Activated naive CD8-positive, alpha-beta T cell treated with anti-CD3 and anti-CD28 coated beads, Interleukin-2, amount 50 U/mL, for 24 hours (primary cell): ENCODE results near the gene GLI3.

Experiments used
- ATAC-seq: fragments of 150-1000 bp; cut with Tn5 transposase; one replicate; pipeline ENCODE4 v1.10.0; 2021
- DNase-seq: peaks from one replicate; pipeline ENCODE4 v3.0.0; 2021
- H3K27ac Mint-ChIP-seq: one replicate; pipeline ENCODE4 v1.8.0; 2021; ENCODE audit warnings: mild to moderate bottlenecking, mixed read lengths
- H3K27me3 Mint-ChIP-seq: one replicate; pipeline ENCODE4 v1.8.0; 2021; ENCODE audit warnings: mixed read lengths
- H3K36me3 Mint-ChIP-seq: one replicate; pipeline ENCODE4 v1.8.0; 2021; ENCODE audit warnings: low read depth, mixed read lengths
- H3K4me1 Mint-ChIP-seq: one replicate; pipeline ENCODE4 v1.8.0; 2021; ENCODE audit warnings: mixed read lengths
- H3K4me3 Mint-ChIP-seq: one replicate; pipeline ENCODE4 v1.8.0; 2021; ENCODE audit warnings: mild to moderate bottlenecking, moderate library complexity, mixed read lengths
- H3K9me3 Mint-ChIP-seq: one replicate; pipeline ENCODE4 v1.8.0; 2021; ENCODE audit warnings: mixed read lengths

GLI3 gene

DNA sequence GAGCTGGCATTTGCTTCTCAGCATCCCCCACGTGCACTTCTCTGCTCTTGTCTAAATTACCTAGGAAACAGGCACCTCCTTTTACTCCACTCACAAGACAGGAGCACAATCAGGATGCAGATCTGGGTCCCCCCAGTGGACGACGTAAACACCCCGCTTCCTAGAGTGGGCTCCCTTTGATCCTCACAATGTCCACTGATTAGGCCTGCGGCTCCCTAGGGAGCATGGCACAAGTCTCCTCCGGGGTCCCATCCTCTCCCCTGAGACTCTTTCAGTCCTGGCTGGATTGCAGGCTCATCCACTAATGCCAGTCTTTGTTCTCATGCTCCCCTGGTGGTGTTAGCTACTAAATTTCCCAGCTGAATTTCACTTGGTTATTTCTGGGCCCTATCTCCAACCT, 98.3 kb downstream of the GLI3 start:
- Mint-ChIP-seq H3K36me3 (no peaks in the 10 kb centered on the region), H3K27me3 (peaks cover 4% of the 10 kb centered on the region), H3K4me3 (no peak overlapping the region), H3K27ac (no peak overlapping the region), H3K4me1 (no peaks in the 10 kb centered on the region), H3K9me3 (no peaks in the 10 kb centered on the region)
- DNase-seq (no peak), ATAC-seq (no peak)

DNA sequence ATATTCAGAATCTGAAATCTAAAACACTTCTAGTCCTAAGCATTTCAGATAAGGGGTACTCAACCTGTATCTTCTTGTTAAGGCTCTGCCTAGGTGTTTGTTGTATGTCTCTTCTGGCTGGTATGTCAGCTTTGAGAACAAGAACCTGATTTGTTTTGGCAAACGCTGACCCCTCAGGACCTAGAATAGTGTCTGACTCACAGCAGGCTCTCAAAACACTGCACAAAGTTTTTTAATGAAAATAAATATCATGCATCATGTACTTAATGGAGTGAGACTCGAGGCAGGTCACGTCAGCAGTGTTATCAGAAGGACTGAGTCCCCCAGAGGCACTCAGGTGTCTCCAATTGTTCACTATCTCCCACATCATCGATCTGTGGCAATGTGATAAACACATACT, 99.1 kb downstream of the GLI3 start:
- Mint-ChIP-seq H3K9me3 (no peaks in the 10 kb centered on the region), H3K27me3 (peaks cover 4% of the 10 kb centered on the region), H3K4me1 (no peaks in the 10 kb centered on the region), H3K4me3 (no peak overlapping the region), H3K27ac (no peak overlapping the region), H3K36me3 (no peaks in the 10 kb centered on the region)
- no peak for DNase-seq
- no peak for ATAC-seq

DNA sequence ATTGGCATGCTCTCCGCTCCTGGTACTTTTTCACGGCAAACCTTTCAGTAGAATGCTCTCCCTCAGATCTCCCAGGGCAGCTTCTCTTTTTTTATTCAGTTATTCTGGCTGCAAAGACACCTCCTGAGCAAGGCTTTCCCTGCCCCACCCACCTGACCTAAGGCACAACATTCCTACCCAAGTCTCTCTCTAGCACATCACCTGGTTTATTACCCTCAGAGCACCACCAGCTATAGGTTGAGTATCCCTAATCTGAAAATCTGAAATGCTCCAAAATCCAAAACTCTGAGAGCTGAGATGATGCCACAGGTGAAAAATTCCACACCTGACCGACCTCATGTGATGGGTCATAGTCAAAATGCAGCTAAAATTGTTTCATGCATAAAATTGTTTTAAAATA, 99.6 kb downstream of the GLI3 start:
- H3K9me3 Mint-ChIP-seq = no peaks in the 10 kb centered on the region
- DNase-seq (no peak), ATAC-seq (no peak)
- H3K36me3 Mint-ChIP-seq = no peaks in the 10 kb centered on the region
- peaks cover 4% of the 10 kb centered on the region for H3K27me3 Mint-ChIP-seq
- no peak overlapping the region for H3K27ac Mint-ChIP-seq
- H3K4me3 Mint-ChIP-seq = no peak overlapping the region
- H3K4me1 Mint-ChIP-seq = no peaks in the 10 kb centered on the region

DNA sequence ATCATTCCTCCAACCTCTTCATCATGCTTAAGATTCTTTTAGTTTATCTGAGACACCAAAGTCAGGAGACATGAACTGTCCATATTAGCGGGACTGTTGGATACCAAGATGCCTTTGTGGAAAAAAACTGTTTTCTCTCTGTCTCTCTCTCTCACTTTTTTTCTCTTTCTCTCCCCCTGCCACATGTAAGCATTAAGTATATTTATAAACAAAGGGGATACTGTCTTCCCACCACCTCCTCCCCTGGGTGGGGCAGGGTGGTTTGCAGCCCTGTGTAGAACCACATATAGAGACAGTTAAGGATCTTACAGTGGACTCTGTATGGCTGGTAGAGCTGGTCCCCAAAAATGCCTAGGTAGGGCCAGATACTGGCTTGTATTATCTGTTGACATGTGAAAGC, 101.3 kb downstream of the GLI3 start:
- ATAC-seq = no peak
- Mint-ChIP-seq H3K4me1 (no peaks in the 10 kb centered on the region), H3K36me3 (no peaks in the 10 kb centered on the region), H3K9me3 (no peaks in the 10 kb centered on the region), H3K27ac (no peak overlapping the region), H3K27me3 (peaks cover 4% of the 10 kb centered on the region), H3K4me3 (no peak overlapping the region)
- no peak for DNase-seq

DNA sequence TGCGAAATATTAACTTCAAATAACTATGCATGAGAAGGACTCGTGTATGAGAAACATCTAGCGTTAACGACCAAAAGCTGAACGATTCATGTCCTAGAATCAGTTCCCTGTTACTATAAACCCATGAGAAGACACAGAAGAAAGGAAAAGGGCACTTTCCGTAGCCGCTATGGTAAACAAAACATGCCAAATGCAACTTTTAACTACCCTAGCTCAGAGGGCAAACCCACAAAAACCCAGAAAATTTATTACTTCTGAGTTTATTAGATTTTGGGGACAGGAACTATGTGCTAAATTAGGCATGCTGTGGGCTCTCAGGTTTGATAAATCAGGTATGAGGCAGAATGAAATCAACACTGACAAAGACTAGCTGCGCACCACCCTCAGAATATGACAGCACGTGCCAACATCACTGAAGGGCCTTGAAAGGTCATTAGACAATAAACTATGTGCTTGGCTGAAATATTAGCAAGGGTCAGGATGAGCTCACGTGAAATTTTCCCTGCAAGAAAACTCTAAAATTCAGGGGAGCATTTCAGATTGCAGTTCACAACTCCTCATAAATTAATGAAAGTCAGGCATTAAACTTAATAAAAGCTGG, 102.6 kb downstream of the GLI3 start:
- H3K27ac Mint-ChIP-seq = no peak overlapping the region
- H3K36me3 Mint-ChIP-seq = no peaks in the 10 kb centered on the region
- no peak overlapping the region for H3K4me3 Mint-ChIP-seq
- ATAC-seq = no peak
- no peak for DNase-seq
- H3K27me3 Mint-ChIP-seq = peaks cover 4% of the 10 kb centered on the region
- no peaks in the 10 kb centered on the region for H3K9me3 Mint-ChIP-seq
- H3K4me1 Mint-ChIP-seq = no peaks in the 10 kb centered on the region

DNA sequence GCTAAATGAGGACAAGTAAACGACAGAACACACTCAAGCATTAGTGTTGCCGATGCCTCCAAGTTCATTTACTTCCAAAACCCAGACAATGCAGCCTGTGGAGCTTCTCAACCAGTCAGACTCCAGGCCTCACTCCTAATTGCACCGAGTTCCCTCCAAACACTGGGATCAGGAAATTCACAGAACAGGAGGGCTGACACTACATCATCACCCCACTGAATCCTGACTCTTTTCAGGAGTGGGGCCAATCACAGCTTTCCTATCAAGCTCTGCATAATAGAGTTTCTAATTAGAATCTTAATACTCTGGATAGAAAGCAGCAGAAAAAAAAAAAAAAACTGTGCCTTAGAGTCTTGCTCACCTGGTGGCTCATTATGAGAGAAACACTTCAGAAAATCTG, 103.7 kb downstream of the GLI3 start:
- ATAC-seq (no peak), DNase-seq (no peak)
- Mint-ChIP-seq H3K36me3 (no peaks in the 10 kb centered on the region), H3K4me3 (no peak overlapping the region), H3K27ac (no peak overlapping the region), H3K4me1 (no peaks in the 10 kb centered on the region), H3K27me3 (peaks cover 2% of the 10 kb centered on the region), H3K9me3 (no peaks in the 10 kb centered on the region)

DNA sequence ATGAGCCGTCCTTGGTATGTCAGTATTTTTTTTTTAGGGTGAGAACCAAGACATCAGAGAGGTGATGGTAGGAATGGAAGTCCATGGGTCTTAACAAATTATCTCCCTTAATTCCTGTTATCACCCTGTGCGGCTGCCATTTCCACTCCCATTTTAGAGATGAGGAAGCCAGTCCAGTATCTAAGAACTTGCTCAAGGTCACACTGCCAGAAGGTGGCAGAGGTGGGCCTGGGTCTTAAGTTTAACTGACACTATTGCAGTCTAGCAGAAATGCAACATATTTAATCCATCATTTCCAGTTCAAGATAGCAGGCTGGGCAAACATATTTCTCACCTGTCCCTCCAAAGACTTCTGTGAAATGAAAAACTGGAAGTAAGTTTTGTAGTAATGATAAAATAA, 108.3 kb downstream of the GLI3 start:
- H3K4me3 Mint-ChIP-seq = no peak overlapping the region
- no peaks in the 10 kb centered on the region for H3K4me1 Mint-ChIP-seq
- DNase-seq (no peak), ATAC-seq (no peak)
- no peak overlapping the region for H3K27ac Mint-ChIP-seq
- H3K9me3 Mint-ChIP-seq = no peaks in the 10 kb centered on the region
- peaks cover 4% of the 10 kb centered on the region for H3K27me3 Mint-ChIP-seq
- H3K36me3 Mint-ChIP-seq = no peaks in the 10 kb centered on the region

DNA sequence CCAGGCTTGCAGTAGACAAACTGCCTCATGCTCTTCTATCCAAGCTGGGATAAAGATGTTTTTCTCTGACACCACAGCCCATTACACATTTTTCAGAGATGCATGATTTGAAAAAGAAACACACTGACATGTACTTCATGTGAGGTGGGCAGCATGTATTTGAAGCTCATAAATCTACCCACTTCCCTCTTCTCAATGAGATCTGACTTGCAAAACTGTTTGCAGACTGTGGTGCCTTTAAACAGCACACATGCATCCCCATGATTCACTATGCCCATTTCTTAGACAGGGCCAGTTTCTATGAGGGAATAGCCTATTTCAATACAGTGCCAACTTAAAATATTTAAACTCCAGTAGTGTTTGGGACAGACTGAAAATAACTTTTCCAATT, 109.8 kb downstream of the GLI3 start:
- Mint-ChIP-seq H3K9me3 (no peaks in the 10 kb centered on the region), H3K36me3 (no peaks in the 10 kb centered on the region), H3K4me1 (no peaks in the 10 kb centered on the region), H3K27me3 (peaks cover 4% of the 10 kb centered on the region), H3K4me3 (no peak overlapping the region), H3K27ac (no peak overlapping the region)
- ATAC-seq = no peak
- no peak for DNase-seq

DNA sequence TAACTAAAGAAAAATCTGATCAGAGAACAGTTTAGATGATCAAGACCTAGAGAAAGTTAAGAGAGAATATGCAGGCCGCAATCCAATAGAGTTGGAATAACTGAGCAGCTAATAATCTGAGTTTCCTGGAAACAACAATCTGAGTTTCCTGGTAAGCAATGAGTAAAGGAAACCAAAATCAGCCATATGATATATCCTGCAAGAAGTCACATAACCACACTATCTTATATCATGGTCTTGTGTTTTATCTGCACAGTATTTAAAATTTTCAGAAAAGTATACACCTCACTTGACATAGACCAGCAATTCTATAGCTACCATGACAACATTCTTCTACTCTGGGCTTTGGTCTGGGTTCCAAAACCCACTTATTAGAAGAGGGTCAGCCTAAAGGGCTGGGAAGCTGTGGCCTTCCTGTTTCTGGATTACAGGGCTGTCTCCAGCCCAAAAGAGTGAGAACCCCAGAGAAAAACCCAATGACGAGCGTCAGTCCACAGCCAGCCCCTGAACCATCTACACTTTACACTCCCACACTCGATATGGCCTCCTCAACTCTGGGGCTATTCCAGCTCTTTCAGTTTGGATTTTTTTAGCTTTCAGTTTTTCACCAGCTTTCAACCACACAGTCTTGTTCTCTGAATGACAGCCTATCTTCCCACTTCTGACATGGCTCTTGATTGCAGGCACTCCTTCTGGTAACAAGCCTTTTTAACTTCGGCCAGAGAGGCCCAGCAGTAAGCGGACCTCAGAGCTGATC, 110.4 kb downstream of the GLI3 start:
- no peak for ATAC-seq
- Mint-ChIP-seq H3K36me3 (no peaks in the 10 kb centered on the region), H3K4me3 (no peak overlapping the region)

DNA sequence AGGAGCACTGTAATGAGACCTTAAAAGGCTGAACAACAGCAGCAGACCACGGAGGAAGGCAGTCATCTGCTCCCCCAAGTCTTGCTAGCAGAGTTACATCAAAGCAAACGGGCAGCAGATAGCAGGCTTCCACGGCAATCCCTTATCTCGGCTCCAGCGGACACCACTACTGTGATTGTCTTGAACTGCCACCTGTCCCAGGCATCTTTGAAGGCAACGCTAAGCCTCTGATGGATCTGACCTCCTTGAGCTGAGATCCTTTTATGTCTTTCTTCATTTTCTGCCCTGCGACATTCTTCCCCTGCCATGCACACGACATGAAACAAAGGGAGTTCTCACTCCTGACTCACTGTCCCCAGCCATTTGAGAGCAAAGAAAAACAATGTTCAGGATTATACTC, 111.7 kb downstream of the GLI3 start:
- DNase-seq (no peak), ATAC-seq (no peak)
- H3K27ac Mint-ChIP-seq = no peak overlapping the region
- no peaks in the 10 kb centered on the region for H3K4me1 Mint-ChIP-seq
- H3K4me3 Mint-ChIP-seq = no peak overlapping the region
- H3K9me3 Mint-ChIP-seq = no peaks in the 10 kb centered on the region
- H3K36me3 Mint-ChIP-seq = no peaks in the 10 kb centered on the region
- H3K27me3 Mint-ChIP-seq = peaks cover 2% of the 10 kb centered on the region

More for the DNA sequence above, 110.4 kb downstream of the GLI3 start:
- Mint-ChIP-seq H3K27ac (no peak overlapping the region), H3K4me1 (no peaks in the 10 kb centered on the region), H3K27me3 (peaks cover 4% of the 10 kb centered on the region), H3K9me3 (no peaks in the 10 kb centered on the region)
- no peak for DNase-seq

DNA sequence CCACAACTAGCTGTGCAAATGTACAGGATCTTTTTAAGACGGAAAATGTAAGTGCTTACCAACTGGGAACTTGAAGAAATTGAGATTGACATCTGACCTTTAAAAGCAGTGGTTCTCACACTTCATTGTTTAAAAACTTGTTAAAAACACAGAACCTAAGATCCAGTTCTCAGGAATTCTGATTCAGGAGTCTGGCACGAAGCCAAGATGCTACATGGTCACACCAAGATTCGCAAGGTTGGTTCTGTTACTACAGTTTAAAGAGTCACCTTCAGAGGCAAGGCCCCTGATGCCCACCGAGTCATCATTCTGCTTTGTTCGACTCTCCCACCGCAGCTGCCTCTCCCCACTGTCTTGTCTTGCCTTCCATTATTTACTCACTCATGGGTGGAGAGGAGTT, 113.3 kb downstream of the GLI3 start:
- no peak for ATAC-seq
- no peaks in the 10 kb centered on the region for H3K36me3 Mint-ChIP-seq
- H3K4me1 Mint-ChIP-seq = no peaks in the 10 kb centered on the region
- H3K9me3 Mint-ChIP-seq = no peaks in the 10 kb centered on the region
- no peak overlapping the region for H3K27ac Mint-ChIP-seq
- no peak overlapping the region for H3K4me3 Mint-ChIP-seq
- no peak for DNase-seq
- H3K27me3 Mint-ChIP-seq = peaks cover 2% of the 10 kb centered on the region

DNA sequence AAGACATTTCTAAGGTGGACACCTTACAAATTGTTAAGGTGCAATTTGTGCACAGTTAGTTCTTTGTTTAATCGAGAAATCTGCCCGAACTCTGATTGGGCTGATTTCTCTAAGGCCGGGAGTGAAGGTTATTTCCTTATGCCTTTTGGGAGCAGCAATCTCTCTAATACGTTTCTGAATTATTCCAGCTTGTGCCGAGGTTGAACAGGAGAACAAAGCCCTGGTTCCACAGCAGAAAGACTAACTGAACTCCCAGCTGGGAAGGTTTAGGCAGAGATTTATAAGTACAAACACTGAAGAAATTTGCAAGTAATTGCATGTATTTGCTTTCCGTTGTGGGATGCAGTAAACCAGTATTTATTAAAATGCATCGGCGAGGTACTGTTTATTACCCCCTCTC, 116.8 kb downstream of the GLI3 start:
- no peaks in the 10 kb centered on the region for H3K4me1 Mint-ChIP-seq
- ATAC-seq (no peak), DNase-seq (no peak)
- H3K9me3 Mint-ChIP-seq = no peaks in the 10 kb centered on the region
- no peak overlapping the region for H3K4me3 Mint-ChIP-seq
- H3K27me3 Mint-ChIP-seq = peaks cover 4% of the 10 kb centered on the region
- no peak overlapping the region for H3K27ac Mint-ChIP-seq
- no peaks in the 10 kb centered on the region for H3K36me3 Mint-ChIP-seq

DNA sequence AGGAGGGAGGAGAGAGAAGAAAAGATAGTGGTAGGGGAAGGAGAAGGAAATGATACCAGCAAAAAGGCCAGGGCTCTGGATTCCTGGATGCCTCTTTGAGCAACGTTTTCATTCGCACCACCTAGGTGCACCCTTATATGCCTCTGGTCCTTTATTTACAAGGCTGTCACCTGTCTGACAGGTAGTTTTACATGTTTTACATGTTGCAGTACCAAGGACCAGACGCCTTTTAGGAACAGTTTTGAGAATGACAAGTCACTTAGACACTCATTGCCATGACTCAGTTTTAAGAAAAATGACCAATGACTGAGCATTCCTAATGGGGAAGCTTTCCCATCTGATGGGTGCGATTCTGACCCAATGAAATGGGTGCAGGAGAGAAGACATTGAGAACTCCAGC, 119.8 kb downstream of the GLI3 start:
- no peaks in the 10 kb centered on the region for H3K9me3 Mint-ChIP-seq
- peaks cover 9% of the 10 kb centered on the region for H3K27me3 Mint-ChIP-seq
- ATAC-seq = no peak
- no peak overlapping the region for H3K27ac Mint-ChIP-seq
- no peaks in the 10 kb centered on the region for H3K4me1 Mint-ChIP-seq
- H3K36me3 Mint-ChIP-seq = no peaks in the 10 kb centered on the region
- no peak overlapping the region for H3K4me3 Mint-ChIP-seq
- DNase-seq = no peak

DNA sequence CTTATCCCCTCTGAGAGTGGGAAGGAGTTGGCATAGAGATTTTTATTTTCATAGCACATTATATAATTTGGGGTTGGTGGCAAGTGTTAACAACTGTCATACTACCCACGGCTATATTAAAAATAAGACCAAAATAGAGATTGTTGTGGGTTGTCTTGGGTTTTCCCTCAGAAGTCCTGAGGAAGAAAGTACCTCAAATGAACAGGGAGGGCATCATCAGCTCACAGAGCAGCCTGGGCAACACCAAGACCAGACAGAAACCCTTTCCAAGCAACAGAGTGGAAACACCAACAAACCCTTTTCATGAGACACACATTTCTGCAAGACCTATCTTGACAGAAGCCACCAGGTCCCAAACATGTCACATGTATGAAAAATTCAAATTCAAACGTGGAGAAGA, 121.2 kb downstream of the GLI3 start:
- DNase-seq (no peak), ATAC-seq (no peak)
- Mint-ChIP-seq H3K4me1 (no peaks in the 10 kb centered on the region), H3K27ac (no peak overlapping the region), H3K27me3 (peaks cover 9% of the 10 kb centered on the region), H3K9me3 (no peaks in the 10 kb centered on the region), H3K4me3 (no peak overlapping the region), H3K36me3 (no peaks in the 10 kb centered on the region)

DNA sequence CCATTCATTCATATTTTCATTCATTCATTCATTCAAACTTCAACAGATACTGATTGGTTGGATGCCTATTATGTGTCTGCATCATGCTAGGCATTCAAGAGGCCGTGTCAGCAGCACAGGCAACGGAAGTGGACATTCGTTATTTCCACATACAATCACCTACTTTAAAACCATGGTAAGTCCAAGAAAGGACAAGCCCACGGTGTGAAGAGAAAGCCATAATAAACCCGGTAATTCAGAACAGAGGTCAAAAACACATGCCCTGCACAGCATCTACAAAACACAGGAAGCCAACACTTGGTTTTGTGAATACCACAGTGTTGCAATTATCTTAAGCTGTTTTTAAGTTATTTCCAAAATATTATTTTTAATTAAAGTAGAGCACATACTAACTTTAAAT, 126.7 kb downstream of the GLI3 start:
- no peaks in the 10 kb centered on the region for H3K4me1 Mint-ChIP-seq
- no peak overlapping the region for H3K27ac Mint-ChIP-seq
- no peak overlapping the region for H3K4me3 Mint-ChIP-seq
- DNase-seq (no peak), ATAC-seq (no peak)
- peaks cover 11% of the 10 kb centered on the region for H3K27me3 Mint-ChIP-seq
- no peaks in the 10 kb centered on the region for H3K36me3 Mint-ChIP-seq
- H3K9me3 Mint-ChIP-seq = no peaks in the 10 kb centered on the region
